K562 (cell line): ENCODE results near the gene ACOX1. TPM values are rescaled to one million over a fixed set of nuclear protein-coding genes. Genes with fewer than 3 reads are reported as not detected.

Experiments
- EGR1 ChIP-seq: fragments of 450-650 bp; conservative IDR thresholded peaks from 2 replicates; pipeline ENCODE4 v1.6.1; 2017; ENCODE audit warnings: mild to moderate bottlenecking
- FIP1L1 ChIP-seq: fragments of 200-400 bp; formaldehyde crosslinking; IDR thresholded peaks from 2 replicates; pipeline ENCODE4 v1.6.1; 2018; ENCODE audit warnings: mild to moderate bottlenecking, low read depth, low read length; ENCODE audit not compliant: poor library complexity, severe bottlenecking
- HNRNPLL ChIP-seq: fragments of 200-400 bp; formaldehyde crosslinking; IDR thresholded peaks from 2 replicates; pipeline ENCODE4 v1.6.1; 2017; ENCODE audit warnings: low read length, low read depth, mild to moderate bottlenecking; ENCODE audit not compliant: poor library complexity, severe bottlenecking
- RBM17 ChIP-seq: fragments of 200-400 bp; formaldehyde crosslinking; IDR thresholded peaks from 2 replicates; pipeline ENCODE4 v1.6.1; 2017; ENCODE audit warnings: low read depth, mild to moderate bottlenecking, low read length, borderline replicate concordance
- TOE1 ChIP-seq, 2 experiments: fragments of 450-650 bp in 1 of 2; sonication (generic) in 1 of 2; formaldehyde crosslinking in 1 of 2; IDR thresholded peaks; 2 replicates each; pipeline versions ENCODE4 v1.7.1 to v1.8.0; 2016 to 2022; ENCODE audit warnings: borderline replicate concordance in 2 of 2, mild to moderate bottlenecking in 2 of 2, antibody characterized with exemption in 1 of 2, inconsistent platforms in 1 of 2, low read depth in 1 of 2, missing genetic modification reagents in 1 of 2, moderate library complexity in 1 of 2
- ZNF239 ChIP-seq: fragments of 250-450 bp; sonication (Bioruptor Pico); IDR thresholded peaks from 2 replicates; pipeline ENCODE4 v1.4.0; 2020; ENCODE audit warnings: mild to moderate bottlenecking
- polyA plus RNA-seq, 8 experiments: library from polyadenylated mRNA; depleted of rRNA in 4 of 8; stranded (reverse) in 5 of 8; unstranded in 3 of 8; fragments of >200 nt; fragmentation: Nextera tagmentation in 2 of 8; fragmentation: Illumina TruSeq in 1 of 8; extraction: Ambion mirVana in 2 of 8; extraction: Trizol in 1 of 8; gene quantifications; 2 replicates each; pipeline versions ENCODE4 v1.2.1 to v1.2.3, GENCODE V29; 2011 to 2014; ENCODE audit warnings: inconsistent platforms in 1 of 8, missing spikeins in 1 of 8
- total RNA-seq, 7 experiments: library from RNA; depleted of rRNA in 6 of 7; stranded (reverse); fragments of >200 nt in 6 of 7; fragmentation: Illumina TruSeq in 2 of 7; extraction: Trizol in 2 of 7; gene quantifications; 2 replicates each; pipeline versions ENCODE4 v1.2.1 to v1.2.3, GENCODE V29; 2011 to 2021; ENCODE audit warnings: low replicate concordance in 1 of 7
- TF ChIP-seq, protein P1 (sequence below), 2 experiments: fragments of 450-650 bp; IDR thresholded peaks; 2 replicates each; pipeline ENCODE4 v1.6.1; 2016
- TF ChIP-seq, protein P2 (sequence below): sonication (generic); formaldehyde crosslinking; IDR thresholded peaks from 2 replicates; pipeline ENCODE4 v1.9.0; 2022; ENCODE audit warnings: mild to moderate bottlenecking, missing genetic modification reagents
- TF ChIP-seq, protein P3 (sequence below): fragments of 450-650 bp; IDR thresholded peaks from 2 replicates; pipeline ENCODE4 v1.6.1; 2018; ENCODE audit not compliant: partially characterized antibody
- TF ChIP-seq, protein P4 (sequence below): sonication (generic); formaldehyde crosslinking; IDR thresholded peaks from 2 replicates; pipeline ENCODE4 v1.8.0; 2022; ENCODE audit warnings: mild to moderate bottlenecking, missing genetic modification reagents
- TF ChIP-seq, protein P5 (sequence below): fragments of 250-450 bp; sonication (Bioruptor Pico); IDR thresholded peaks from 2 replicates; pipeline ENCODE4 v1.8.0; 2021; ENCODE audit warnings: moderate library complexity, mild to moderate bottlenecking, inconsistent platforms
- TF ChIP-seq, protein P6 (sequence below), 2 experiments: IDR thresholded peaks; 2 replicates each; pipeline ENCODE4 v1.6.1; 2011; ENCODE audit warnings: borderline replicate concordance in 1 of 2, control low read depth in 1 of 2, low read depth in 1 of 2, low read length in 1 of 2, mild to moderate bottlenecking in 1 of 2, mixed read lengths in 1 of 2, moderate library complexity in 1 of 2; ENCODE audit not compliant: insufficient read depth in 1 of 2, insufficient read length in 1 of 2, poor library complexity in 1 of 2, severe bottlenecking in 1 of 2; ENCODE audit errors: extremely low read depth in 1 of 2

ACOX1 gene
- total and polyA plus RNA-seq, 9 of the 15 experiments (the other 6 are each of a cell fraction or from before 2014, with no cell fraction given) = 7.8 to 24.1 (median 14.5) TPM

DNA sequence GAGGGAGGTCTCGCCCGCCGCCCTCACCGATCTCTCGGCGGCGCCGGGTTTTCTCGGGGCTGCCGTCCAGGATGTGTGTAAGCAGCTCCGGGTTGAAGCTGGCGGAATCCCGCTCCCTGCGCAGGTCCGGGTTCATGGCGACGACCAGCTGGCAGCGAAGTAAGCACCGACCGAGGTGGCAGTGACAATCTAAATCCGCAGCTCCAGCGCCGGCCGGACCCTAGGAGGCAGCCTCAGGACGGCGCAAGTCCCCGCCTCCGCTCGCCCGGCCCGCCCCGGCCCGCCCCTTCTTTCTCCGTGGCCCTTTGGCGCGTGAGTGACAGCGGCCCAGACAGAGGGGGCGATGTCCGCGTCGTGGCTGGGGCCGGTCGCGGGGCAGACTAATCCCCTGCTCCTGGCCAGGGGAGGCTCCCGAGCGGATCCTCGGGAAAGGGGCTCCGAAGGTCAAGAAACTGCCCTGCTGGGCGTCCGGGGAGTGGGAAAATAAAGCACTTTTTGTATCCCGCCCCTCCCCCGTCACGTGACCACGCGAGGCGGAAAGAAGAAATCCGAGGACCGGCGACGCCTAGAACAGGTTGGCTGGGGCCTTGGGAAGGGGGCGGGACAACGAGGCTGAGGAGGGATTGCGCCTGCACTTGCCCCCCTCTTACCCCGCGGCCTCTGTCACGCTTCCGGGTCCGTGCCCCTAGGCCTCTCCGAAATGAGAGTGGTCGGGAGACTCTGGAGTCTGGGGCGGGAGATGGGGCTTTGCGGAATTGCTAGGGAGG is at the start of gene ACOX1, which contains the start of gene TEN1 (continued):
- TF ChIP-seq, protein P1, sequence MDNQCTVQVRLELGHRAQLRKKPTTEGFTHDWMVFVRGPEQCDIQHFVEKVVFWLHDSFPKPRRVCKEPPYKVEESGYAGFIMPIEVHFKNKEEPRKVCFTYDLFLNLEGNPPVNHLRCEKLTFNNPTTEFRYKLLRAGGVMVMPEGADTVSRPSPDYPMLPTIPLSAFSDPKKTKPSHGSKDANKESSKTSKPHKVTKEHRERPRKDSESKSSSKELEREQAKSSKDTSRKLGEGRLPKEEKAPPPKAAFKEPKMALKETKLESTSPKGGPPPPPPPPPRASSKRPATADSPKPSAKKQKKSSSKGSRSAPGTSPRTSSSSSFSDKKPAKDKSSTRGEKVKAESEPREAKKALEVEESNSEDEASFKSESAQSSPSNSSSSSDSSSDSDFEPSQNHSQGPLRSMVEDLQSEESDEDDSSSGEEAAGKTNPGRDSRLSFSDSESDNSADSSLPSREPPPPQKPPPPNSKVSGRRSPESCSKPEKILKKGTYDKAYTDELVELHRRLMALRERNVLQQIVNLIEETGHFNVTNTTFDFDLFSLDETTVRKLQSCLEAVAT (IDR thresholded peaks at IDR 0.05) = 0 out of 4 replicates have a peak, but pooled peaks of 1 of the 2 experiments have one; percentile 50
- TF ChIP-seq, protein P2, sequence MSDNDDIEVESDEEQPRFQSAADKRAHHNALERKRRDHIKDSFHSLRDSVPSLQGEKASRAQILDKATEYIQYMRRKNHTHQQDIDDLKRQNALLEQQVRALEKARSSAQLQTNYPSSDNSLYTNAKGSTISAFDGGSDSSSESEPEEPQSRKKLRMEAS (CRISPR knock-in tag) = 0 out of 2 replicates have a peak, but pooled peaks have one; percentile 46
- TF ChIP-seq TOE1 (IDR thresholded peaks at IDR 0.05; ENCODE audit: borderline replicate concordance) (peak; percentile 100), TOE1 (CRISPR knock-in tag; IDR thresholded peaks at IDR 0.05; ENCODE audit: borderline replicate concordance, low read depth) (0 out of 2 replicates have a peak, but pooled peaks have one; percentile 73), RBM17 (no peak), HNRNPLL (peak; percentile 65), FIP1L1 (peak; percentile 33), ZNF239 (CRISPR knock-in tag) (peak; percentile 4; the same call in 1 of the 2 replicates), EGR1 (peak; percentile 90)
- TF ChIP-seq, protein P3, sequence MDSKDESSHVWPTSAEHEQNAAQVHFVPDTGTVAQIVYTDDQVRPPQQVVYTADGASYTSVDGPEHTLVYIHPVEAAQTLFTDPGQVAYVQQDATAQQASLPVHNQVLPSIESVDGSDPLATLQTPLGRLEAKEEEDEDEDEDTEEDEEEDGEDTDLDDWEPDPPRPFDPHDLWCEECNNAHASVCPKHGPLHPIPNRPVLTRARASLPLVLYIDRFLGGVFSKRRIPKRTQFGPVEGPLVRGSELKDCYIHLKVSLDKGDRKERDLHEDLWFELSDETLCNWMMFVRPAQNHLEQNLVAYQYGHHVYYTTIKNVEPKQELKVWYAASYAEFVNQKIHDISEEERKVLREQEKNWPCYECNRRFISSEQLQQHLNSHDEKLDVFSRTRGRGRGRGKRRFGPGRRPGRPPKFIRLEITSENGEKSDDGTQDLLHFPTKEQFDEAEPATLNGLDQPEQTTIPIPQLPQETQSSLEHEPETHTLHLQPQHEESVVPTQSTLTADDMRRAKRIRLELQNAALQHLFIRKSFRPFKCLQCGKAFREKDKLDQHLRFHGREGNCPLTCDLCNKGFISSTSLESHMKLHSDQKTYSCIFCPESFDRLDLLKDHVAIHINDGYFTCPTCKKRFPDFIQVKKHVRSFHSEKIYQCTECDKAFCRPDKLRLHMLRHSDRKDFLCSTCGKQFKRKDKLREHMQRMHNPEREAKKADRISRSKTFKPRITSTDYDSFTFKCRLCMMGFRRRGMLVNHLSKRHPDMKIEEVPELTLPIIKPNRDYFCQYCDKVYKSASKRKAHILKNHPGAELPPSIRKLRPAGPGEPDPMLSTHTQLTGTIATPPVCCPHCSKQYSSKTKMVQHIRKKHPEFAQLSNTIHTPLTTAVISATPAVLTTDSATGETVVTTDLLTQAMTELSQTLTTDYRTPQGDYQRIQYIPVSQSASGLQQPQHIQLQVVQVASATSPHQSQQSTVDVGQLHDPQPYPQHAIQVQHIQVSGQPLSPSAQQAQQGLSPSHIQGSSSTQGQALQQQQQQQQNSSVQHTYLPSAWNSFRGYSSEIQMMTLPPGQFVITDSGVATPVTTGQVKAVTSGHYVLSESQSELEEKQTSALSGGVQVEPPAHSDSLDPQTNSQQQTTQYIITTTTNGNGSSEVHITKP = peak; percentile 65
- TF ChIP-seq, protein P4, sequence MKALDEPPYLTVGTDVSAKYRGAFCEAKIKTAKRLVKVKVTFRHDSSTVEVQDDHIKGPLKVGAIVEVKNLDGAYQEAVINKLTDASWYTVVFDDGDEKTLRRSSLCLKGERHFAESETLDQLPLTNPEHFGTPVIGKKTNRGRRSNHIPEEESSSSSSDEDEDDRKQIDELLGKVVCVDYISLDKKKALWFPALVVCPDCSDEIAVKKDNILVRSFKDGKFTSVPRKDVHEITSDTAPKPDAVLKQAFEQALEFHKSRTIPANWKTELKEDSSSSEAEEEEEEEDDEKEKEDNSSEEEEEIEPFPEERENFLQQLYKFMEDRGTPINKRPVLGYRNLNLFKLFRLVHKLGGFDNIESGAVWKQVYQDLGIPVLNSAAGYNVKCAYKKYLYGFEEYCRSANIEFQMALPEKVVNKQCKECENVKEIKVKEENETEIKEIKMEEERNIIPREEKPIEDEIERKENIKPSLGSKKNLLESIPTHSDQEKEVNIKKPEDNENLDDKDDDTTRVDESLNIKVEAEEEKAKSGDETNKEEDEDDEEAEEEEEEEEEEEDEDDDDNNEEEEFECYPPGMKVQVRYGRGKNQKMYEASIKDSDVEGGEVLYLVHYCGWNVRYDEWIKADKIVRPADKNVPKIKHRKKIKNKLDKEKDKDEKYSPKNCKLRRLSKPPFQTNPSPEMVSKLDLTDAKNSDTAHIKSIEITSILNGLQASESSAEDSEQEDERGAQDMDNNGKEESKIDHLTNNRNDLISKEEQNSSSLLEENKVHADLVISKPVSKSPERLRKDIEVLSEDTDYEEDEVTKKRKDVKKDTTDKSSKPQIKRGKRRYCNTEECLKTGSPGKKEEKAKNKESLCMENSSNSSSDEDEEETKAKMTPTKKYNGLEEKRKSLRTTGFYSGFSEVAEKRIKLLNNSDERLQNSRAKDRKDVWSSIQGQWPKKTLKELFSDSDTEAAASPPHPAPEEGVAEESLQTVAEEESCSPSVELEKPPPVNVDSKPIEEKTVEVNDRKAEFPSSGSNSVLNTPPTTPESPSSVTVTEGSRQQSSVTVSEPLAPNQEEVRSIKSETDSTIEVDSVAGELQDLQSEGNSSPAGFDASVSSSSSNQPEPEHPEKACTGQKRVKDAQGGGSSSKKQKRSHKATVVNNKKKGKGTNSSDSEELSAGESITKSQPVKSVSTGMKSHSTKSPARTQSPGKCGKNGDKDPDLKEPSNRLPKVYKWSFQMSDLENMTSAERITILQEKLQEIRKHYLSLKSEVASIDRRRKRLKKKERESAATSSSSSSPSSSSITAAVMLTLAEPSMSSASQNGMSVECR (CRISPR knock-in tag) = peak; percentile 60
- TF ChIP-seq, protein P5, sequence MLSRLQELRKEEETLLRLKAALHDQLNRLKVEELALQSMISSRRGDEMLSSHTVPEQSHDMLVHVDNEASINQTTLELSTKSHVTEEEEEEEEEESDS = no peak
- TF ChIP-seq, protein P6, sequence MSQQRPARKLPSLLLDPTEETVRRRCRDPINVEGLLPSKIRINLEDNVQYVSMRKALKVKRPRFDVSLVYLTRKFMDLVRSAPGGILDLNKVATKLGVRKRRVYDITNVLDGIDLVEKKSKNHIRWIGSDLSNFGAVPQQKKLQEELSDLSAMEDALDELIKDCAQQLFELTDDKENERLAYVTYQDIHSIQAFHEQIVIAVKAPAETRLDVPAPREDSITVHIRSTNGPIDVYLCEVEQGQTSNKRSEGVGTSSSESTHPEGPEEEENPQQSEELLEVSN (IDR thresholded peaks at IDR 0.05; ENCODE audit: borderline replicate concordance in 1 of 2, extremely low read depth in 1 of 2, insufficient read depth in 1 of 2, insufficient read length in 1 of 2, low read depth in 1 of 2, low read length in 1 of 2, poor library complexity in 1 of 2, severe bottlenecking in 1 of 2) = peak in 1 of 2 experiments; percentile 60
